ENCODE measurements around the gene ZDHHC4. TPM values are rescaled to one million over a fixed set of nuclear protein-coding genes. Genes with fewer than 3 reads are reported as not detected.

The ZDHHC4 gene
- total and polyA plus RNA-seq, 2 of the 13 experiments (the other 11 are each of a cell fraction or from before 2014, with no cell fraction given): 83.2 to 188 TPM

GRCh38 chr7:6589829-6590644, 12.8 kb downstream of the ZDHHC4 start, which contains the start of gene INTS15 (continued):
- TF ChIP-seq ZNF333 (CRISPR knock-in tag; IDR thresholded peaks at IDR 0.05; ENCODE audit: borderline replicate concordance): 0 out of 2 replicates have a peak, but pooled peaks have one; percentile 76
- TF ChIP-seq CEBPG (CRISPR knock-in tag; IDR thresholded peaks at IDR 0.05): no peak
- TF ChIP-seq ZEB1 (IDR thresholded peaks at IDR 0.05; ENCODE audit: insufficient replicate concordance, low read depth): no peak
- no peak for TF ChIP-seq CC2D1A (CRISPR knock-in tag; IDR thresholded peaks at IDR 0.05)
- TF ChIP-seq ELF1 (CRISPR knock-in tag; IDR thresholded peaks at IDR 0.05): no peak
- TF ChIP-seq ZHX2 (IDR thresholded peaks at IDR 0.05; ENCODE audit: low read depth): no peak
- peak; percentile 64; the same call in 1 of the 2 replicates for TF ChIP-seq ZHX2 (CRISPR knock-in tag; IDR thresholded peaks at IDR 0.05; ENCODE audit: borderline replicate concordance)
- peak; percentile 42 for TF ChIP-seq ETV5 (CRISPR knock-in tag; IDR thresholded peaks at IDR 0.05; ENCODE audit: borderline replicate concordance)
- TF ChIP-seq NR0B2 (CRISPR knock-in tag; IDR thresholded peaks at IDR 0.05): no peak
- no peak for TF ChIP-seq WIZ (CRISPR knock-in tag; IDR thresholded peaks at IDR 0.05)
- 0 out of 2 replicates have a peak, but pooled peaks have one; percentile 29 for TF ChIP-seq PRMT3 (CRISPR knock-in tag; IDR thresholded peaks at IDR 0.05; ENCODE audit: borderline replicate concordance, low read depth)
- TF ChIP-seq RAD51 (IDR thresholded peaks at IDR 0.05; ENCODE audit: borderline replicate concordance): no peak
- peak; percentile 97 for TF ChIP-seq ZNF142 (CRISPR knock-in tag; IDR thresholded peaks at IDR 0.05)
- TF ChIP-seq XBP1 (CRISPR knock-in tag; IDR thresholded peaks at IDR 0.05): no peak
